HG02840 (cell line): Measurements from ENCODE around the gene CCDC69.
"Not testable (repeated sequence)": the region's sequence is repeated elsewhere in the genome, so short reads cannot be mapped to it uniquely, and the experiment has no call there.

Experiments used
- ATAC-seq: cut with Tn5 transposase; IDR thresholded peaks from one replicate; pipeline ENCODE4 v1.9.1; 2021; ENCODE audit warnings: mild to moderate bottlenecking, moderate library complexity, moderate number of reproducible peaks; ENCODE audit not compliant: unreplicated experiment, low FRiP score

CCDC69 gene

DNA sequence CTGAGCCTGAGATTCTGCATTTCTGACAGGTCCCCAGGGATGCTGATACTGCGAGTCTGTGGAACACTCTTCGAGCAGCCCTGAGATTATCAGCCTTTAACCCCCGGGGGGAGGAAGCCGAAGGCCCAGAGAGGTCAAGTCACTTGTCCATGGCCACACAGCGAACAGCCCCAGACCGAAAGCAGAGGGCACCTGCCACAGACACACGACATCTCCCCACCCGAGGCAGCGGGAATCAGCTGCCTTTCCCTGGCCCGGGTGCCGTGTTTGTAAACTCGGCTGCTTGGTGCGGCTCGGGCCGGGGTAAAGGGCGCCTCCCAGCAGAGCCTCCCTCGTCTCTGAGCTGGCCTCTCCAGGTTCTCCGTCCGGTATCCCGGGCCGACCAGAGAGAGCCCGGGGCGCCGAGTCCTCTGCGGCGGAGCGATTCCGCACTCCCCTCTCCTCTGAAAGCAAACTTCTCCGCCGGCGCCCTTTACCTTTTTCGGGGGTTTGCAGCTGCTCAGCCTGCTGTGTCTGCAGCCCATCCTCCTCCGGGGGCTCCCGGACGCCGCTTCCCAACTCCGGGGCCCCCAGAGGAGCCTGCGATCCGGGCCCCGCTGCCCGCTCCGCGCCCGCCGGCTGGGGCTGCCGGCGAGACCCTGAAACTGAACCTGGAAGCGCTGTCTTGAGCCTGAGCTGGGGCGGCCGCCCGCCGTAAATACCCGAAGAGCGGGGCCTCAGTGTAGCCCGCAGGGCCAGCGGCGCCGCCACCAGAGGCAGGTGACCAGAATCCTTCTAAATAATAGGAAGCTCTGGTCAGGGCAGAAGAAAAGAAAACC lies at the start of gene CCDC69:
TSS of gene CCDC69 (minus strand) at position 646 of the 818 bp plus-strand sequence. CDS start at position 524, 122 bp downstream.
- peak; percentile 52 for ATAC-seq

GRCh38 chr5:151271336-151271735 lies 47.4 kb upstream of the CCDC69 start:
- ATAC-seq = no peak

DNA sequence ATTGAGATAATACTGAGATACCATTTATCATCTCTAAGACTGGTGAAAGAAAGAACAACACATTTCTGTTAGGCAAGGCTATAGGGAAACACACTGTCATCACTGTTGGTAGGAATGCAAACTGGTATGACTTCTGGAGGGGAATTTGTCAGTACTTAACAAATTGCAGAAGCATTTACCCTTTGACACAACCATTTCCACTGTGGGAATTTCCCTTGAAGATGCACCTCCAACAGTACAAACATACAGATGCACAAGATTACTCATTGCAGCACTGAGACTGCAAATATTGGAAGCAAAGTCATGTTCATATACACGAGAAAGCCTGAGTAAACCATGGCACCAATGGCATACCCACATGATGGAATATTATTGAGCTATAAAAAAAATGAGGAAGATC lies 46.7 kb upstream of the CCDC69 start:
- peak; percentile 89 for ATAC-seq

- ATAC-seq = no peak
Measured at GRCh38 chr5:151267491-151268260, 43.8 kb upstream of the CCDC69 start.

GRCh38 chr5:151264113-151264512 lies 40.2 kb upstream of the CCDC69 start:
- no peak for ATAC-seq

GRCh38 chr5:151262532-151262931 lies 38.6 kb upstream of the CCDC69 start:
- no peak for ATAC-seq

DNA sequence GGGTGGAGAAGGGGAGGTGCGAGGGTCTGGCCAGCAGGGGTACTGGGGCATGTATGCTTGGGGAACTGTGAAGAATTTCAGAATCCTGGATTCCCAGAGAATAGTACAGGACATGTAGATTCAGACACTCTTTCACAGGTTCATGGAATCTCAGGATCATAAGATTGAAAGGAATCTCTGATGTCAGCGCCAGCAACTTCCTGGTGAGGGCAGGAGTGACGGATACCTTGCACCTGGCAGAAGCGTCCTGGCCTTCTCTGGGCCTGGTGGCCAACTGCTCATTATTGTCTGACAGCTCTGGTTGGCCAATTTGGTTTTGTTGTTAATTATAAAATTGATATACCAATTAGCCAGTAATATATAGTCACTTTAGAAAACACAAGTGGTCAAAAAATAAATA lies 36.0 kb upstream of the CCDC69 start:
- ATAC-seq = no peak

DNA sequence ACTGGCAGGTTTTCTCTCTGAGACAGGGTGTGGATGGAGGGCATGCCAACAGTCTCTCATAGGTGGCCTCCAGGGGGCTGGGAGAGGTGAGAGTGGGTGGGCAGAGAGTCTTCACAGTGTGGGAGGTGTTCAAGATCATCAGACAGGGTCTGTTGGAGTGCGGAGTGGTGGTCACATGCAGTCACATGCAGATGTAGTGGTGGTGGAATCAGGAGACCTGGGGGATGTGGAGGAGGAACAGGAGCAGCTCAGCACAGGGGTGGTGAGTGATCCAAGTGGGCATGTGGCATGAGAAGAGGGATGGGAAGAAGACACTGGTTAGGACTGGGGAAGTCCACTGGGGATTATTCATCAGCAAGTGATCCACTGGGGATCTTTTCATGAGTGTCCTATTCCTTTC lies 34.9 kb upstream of the CCDC69 start:
- ATAC-seq = no peak

DNA sequence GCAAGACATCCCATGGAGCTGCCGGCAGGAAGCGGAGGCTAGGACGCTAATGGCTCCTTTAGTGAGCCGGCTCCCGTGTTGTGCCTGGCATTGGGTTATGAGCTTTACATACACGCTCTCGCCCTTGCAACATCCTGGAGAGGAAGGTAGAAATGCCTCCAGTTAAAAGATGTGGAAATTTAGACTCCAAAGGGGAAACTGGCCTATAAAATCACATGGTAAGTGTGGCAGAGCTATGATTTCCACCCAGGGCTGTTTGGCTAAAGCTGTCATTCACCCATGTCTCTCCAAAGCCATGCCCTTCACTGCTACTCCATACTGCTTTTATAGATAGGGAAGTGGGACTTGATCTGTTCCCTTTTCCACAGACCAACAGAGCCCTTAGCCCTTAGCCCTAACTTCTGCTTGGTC lies 34.3 kb upstream of the CCDC69 start:
- ATAC-seq = no peak

DNA sequence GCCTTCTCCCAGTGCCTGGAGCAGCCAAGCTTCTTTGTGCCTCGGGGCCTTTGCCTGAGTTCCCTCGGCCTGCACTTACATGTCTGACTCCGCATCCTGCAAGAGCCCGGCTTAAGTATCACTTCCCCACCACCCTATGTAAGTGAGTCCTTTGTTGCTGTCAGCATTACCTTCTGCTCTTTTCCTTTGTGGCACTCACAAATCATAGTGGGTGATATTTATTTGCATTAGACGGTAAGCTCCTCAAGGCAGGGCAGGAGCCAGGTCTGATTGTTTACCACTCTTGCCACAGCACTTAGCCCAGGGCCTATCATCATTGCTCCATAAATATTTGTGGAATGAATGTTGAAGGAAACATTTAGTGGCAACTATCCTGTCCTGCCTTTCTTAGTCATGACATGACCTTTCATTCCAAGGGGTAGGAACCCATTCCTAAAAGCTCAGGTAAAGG lies 33.9 kb upstream of the CCDC69 start:
- ATAC-seq = no peak

GRCh38 chr5:151255621-151256286 lies 31.9 kb upstream of the CCDC69 start:
- peak; percentile 33 for ATAC-seq

DNA sequence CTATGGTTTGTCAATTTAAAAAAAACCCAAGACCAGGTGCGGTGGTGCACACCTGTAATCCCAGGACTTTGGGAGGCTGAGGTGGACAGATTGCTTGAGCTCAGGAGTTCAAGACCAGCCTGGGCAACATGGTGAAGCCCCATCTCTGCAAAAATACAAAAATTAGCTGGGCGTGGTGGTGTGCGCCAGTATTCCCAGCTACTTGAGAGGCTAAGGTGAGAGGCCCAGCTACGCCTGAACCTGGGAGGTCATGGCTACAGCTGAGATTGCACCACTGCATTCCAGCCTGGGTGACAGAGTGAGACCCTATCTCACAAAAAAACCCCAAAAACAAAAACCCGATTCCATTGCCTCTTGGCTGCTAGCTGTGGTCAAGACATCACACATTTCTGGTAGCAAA lies 31.1 kb upstream of the CCDC69 start:
- not testable (repeated sequence) for ATAC-seq

DNA sequence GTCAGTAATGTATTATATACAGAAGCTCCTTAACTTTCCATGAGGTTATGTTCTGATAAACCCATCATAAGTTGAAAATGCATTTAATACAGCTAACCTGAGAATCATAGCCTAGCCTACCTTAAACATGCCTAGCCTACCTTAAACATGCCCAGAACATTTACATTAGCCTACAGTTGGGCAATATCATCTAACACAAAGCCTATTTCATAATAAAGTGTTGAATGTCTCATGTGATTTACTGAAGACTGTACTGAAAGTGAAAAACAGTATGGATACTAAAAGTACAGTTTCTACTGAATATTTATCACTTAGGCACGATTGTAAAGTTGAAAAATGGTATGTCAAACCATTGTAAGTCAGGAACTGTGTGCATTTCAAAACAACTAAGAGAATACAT lies 30.7 kb upstream of the CCDC69 start:
- no peak for ATAC-seq

DNA sequence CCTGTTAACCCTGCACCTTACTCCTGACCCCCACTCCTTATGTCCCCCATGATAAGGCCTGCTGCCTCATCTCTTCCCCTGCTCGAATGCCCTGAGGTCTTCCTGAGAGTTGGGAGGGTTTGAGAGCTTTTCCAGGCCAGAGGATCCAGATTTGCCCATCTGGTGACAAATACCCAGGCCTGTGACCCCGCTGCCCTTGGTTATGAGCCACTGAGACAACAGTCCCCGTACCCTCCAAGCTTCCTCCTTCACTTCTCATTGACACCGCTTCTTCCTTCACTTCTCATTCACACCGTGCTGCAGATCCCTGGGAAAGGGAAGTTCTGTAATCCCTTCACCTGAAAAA lies 29.7 kb upstream of the CCDC69 start:
- ATAC-seq = no peak

GRCh38 chr5:151252762-151253604 lies 29.1 kb upstream of the CCDC69 start, which contains the start of gene GM2A:
GM2A (plus strand) TSS chr5:151253185; CDS start chr5:151253217, 32 bp downstream.
- peak; percentile 88 for ATAC-seq

- ATAC-seq = no peak
Measured at GRCh38 chr5:151251621-151252020, 27.7 kb upstream of the CCDC69 start.

GRCh38 chr5:151251001-151251551 lies 27.2 kb upstream of the CCDC69 start:
- ATAC-seq = no peak

- no peak for ATAC-seq
Measured at GRCh38 chr5:151250346-151251000, 26.6 kb upstream of the CCDC69 start.

DNA sequence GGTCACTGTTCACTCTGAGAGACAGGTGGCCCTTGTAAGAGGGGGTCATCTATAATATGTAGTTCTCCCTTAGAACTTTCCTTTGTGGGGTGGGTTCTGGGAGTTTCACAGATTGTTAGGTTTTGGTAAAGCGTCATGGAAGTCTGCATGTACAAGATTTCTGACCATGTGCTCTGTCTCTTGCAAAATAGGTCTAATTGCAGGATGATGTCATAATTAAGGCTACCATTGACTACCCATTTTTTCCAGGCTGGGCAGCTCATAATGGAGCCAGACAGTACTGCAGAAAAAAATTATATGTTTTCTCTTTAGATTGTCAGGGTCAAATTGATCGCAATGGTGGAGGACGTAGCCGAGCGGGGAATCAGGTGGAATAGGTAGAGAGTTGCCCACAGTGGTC lies 25.4 kb upstream of the CCDC69 start:
- no peak for ATAC-seq
